GM18951 (cell line): ENCODE data around the gene OLIG2.

Source experiments
- POLR2A ChIP-seq: IDR thresholded peaks from 4 replicates; pipeline ENCODE4 v1.6.1; 2011; ENCODE audit warnings: mild to moderate bottlenecking; ENCODE audit not compliant: insufficient read length, insufficient read depth; ENCODE audit errors: extremely low read depth
- in situ Hi-C: fragments of 300-500 bp; cut with MboI; formaldehyde crosslinking; loops from one replicate; pipeline ENCODE4 v1.12.0; 2022; ENCODE audit warnings: low sequenced_read_pairs, mixed read lengths, inconsistent platforms; ENCODE audit not compliant: unreplicated experiment

The OLIG2 gene

DNA sequence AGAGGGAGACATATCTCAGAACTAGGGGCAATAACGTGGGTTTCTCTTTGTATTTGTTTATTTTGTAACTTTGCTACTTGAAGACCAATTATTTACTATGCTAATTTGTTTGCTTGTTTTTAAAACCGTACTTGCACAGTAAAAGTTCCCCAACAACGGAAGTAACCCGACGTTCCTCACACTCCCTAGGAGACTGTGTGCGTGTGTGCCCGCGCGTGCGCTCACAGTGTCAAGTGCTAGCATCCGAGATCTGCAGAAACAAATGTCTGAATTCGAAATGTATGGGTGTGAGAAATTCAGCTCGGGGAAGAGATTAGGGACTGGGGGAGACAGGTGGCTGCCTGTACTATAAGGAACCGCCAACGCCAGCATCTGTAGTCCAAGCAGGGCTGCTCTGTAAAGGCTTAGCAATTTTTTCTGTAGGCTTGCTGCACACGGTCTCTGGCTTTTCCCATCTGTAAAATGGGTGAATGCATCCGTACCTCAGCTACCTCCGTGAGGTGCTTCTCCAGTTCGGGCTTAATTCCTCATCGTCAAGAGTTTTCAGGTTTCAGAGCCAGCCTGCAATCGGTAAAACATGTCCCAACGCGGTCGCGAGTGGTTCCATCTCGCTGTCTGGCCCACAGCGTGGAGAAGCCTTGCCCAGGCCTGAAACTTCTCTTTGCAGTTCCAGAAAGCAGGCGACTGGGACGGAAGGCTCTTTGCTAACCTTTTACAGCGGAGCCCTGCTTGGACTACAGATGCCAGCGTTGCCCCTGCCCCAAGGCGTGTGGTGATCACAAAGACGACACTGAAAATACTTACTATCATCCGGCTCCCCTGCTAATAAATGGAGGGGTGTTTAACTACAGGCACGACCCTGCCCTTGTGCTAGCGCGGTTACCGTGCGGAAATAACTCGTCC lies 1.3 kb upstream of the OLIG2 start:
- TF ChIP-seq POLR2A: no peak
- in situ Hi-C loops: no loop called here

DNA sequence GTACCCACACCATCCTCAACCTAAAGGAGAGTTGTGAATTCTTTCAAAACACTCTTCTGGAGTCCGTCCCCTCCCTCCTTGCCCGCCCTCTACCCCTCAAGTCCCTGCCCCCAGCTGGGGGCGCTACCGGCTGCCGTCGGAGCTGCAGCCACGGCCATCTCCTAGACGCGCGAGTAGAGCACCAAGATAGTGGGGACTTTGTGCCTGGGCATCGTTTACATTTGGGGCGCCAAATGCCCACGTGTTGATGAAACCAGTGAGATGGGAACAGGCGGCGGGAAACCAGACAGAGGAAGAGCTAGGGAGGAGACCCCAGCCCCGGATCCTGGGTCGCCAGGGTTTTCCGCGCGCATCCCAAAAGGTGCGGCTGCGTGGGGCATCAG lies 638 bp upstream of the OLIG2 start:
- no peak for TF ChIP-seq POLR2A
- in situ Hi-C loops: no loop called here

DNA sequence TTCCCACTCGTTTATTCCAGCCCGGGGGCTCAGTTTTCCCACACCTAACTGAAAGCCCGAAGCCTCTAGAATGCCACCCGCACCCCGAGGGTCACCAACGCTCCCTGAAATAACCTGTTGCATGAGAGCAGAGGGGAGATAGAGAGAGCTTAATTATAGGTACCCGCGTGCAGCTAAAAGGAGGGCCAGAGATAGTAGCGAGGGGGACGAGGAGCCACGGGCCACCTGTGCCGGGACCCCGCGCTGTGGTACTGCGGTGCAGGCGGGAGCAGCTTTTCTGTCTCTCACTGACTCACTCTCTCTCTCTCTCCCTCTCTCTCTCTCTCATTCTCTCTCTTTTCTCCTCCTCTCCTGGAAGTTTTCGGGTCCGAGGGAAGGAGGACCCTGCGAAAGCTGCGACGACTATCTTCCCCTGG lies 716 bp downstream of the OLIG2 start:
- in situ Hi-C loops: no loop called here
- TF ChIP-seq POLR2A: no peak

DNA sequence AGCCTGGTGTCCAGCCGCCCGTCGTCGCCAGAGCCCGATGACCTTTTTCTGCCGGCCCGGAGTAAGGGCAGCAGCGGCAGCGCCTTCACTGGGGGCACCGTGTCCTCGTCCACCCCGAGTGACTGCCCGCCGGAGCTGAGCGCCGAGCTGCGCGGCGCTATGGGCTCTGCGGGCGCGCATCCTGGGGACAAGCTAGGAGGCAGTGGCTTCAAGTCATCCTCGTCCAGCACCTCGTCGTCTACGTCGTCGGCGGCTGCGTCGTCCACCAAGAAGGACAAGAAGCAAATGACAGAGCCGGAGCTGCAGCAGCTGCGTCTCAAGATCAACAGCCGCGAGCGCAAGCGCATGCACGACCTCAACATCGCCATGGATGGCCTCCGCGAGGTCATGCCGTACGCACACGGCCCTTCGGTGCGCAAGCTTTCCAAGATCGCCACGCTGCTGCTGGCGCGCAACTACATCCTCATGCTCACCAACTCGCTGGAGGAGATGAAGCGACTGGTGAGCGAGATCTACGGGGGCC lies 1.2 kb downstream of the OLIG2 start:
- in situ Hi-C loops: no loop called here
- no peak for TF ChIP-seq POLR2A

DNA sequence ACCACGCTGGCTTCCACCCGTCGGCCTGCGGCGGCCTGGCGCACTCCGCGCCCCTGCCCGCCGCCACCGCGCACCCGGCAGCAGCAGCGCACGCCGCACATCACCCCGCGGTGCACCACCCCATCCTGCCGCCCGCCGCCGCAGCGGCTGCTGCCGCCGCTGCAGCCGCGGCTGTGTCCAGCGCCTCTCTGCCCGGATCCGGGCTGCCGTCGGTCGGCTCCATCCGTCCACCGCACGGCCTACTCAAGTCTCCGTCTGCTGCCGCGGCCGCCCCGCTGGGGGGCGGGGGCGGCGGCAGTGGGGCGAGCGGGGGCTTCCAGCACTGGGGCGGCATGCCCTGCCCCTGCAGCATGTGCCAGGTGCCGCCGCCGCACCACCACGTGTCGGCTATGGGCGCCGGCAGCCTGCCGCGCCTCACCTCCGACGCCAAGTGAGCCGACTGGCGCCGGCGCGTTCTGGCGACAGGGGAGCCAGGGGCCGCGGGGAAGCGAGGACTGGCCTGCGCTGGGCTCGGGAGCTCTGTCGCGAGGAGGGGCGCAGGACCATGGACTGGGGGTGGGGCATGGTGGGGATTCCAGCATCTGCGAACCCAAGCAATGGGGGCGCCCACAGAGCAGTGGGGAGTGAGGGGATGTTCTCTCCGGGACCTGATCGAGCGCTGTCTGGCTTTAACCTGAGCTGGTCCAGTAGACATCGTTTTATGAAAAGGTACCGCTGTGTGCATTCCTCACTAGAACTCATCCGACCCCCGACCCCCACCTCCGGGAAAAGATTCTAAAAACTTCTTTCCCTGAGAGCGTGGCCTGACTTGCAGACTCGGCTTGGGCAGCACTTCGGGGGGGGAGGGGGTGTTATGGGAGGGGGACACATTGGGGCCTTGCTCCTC lies 1.9 kb downstream of the OLIG2 start:
- no peak for TF ChIP-seq POLR2A
- in situ Hi-C loops: no loop called here

DNA sequence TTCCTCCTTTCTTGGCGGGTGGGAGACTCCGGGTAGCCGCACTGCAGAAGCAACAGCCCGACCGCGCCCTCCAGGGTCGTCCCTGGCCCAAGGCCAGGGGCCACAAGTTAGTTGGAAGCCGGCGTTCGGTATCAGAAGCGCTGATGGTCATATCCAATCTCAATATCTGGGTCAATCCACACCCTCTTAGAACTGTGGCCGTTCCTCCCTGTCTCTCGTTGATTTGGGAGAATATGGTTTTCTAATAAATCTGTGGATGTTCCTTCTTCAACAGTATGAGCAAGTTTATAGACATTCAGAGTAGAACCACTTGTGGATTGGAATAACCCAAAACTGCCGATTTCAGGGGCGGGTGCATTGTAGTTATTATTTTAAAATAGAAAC lies 2.5 kb downstream of the OLIG2 start:
- in situ Hi-C loops: no loop called here
- no peak for TF ChIP-seq POLR2A

DNA sequence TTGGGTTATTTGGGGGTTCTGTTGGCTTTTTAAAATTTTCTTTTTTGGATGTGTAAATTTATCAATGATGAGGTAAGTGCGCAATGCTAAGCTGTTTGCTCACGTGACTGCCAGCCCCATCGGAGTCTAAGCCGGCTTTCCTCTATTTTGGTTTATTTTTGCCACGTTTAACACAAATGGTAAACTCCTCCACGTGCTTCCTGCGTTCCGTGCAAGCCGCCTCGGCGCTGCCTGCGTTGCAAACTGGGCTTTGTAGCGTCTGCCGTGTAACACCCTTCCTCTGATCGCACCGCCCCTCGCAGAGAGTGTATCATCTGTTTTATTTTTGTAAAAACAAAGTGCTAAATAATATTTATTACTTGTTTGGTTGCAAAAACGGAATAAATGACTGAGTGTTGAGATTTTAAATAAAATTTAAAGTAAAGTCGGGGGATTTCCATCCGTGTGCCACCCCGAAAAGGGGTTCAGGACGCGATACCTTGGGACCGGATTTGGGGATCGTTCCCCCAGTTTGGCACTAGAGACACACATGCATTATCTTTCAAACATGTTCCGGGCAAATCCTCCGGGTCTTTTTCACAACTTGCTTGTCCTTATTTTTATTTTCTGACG lies 3.1 kb downstream of the OLIG2 start:
- in situ Hi-C loops: no loop called here
- TF ChIP-seq POLR2A: no peak

DNA sequence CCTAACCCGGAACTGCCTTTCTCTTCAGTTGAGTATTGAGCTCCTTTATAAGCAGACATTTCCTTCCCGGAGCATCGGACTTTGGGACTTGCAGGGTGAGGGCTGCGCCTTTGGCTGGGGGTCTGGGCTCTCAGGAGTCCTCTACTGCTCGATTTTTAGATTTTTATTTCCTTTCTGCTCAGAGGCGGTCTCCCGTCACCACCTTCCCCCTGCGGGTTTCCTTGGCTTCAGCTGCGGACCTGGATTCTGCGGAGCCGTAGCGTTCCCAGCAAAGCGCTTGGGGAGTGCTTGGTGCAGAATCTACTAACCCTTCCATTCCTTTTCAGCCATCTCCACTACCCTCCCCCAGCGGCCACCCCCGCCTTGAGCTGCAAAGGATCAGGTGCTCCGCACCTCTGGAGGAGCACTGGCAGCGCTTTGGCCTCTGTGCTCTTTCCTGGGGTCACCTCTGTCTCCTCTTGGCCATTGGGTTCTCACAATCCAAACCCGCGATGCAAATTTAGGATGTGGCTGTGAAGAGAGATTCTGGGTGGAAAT lies 3.7 kb downstream of the OLIG2 start:
- TF ChIP-seq POLR2A: no peak
- in situ Hi-C loops: no loop called here

DNA sequence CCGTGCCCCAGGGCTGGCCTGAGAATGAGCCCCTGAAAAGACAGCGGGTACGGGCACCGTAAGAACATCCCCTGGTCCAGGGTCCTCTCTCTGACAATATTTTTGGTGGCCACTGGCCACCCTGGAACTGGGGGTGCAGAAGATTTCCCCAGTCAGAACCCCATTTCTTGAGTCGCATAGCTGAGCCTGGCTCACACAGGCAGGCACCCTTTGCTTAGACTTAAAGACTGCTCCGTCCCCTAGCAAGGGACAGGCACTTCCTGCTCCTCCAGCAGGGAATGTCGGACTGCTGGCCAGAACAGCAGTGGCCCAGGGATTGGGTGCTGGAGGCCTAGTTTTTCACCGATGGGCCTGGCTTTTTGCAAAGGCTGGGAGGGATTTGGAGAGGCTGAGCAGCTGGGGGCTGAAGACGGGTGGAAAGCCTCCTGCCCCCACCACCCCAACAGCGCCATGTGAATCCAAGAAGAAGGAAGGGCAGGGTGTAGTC lies 4.3 kb downstream of the OLIG2 start:
- no peak for TF ChIP-seq POLR2A
- in situ Hi-C loops: no loop called here

DNA sequence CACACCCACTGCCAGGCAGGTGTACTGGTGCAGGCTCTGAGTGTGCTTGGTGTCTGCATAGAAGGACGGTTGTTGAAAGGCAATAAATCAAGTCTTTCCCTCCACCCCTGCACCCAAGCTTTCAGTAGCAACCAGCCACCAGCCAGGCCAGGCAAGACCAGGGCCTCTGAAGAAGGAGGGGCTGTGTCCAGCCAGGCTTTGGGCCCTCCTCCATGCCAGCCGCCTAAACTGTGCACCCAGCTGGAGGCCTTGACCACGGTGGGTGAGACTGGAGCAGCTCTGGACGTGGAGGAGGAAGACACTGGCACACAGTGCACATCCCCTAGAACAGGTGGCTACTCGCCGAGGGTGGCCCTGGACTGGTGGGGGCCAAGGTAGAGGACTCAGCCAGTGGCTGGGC lies 4.9 kb downstream of the OLIG2 start:
- no peak for TF ChIP-seq POLR2A
- in situ Hi-C loops: no loop called here

DNA sequence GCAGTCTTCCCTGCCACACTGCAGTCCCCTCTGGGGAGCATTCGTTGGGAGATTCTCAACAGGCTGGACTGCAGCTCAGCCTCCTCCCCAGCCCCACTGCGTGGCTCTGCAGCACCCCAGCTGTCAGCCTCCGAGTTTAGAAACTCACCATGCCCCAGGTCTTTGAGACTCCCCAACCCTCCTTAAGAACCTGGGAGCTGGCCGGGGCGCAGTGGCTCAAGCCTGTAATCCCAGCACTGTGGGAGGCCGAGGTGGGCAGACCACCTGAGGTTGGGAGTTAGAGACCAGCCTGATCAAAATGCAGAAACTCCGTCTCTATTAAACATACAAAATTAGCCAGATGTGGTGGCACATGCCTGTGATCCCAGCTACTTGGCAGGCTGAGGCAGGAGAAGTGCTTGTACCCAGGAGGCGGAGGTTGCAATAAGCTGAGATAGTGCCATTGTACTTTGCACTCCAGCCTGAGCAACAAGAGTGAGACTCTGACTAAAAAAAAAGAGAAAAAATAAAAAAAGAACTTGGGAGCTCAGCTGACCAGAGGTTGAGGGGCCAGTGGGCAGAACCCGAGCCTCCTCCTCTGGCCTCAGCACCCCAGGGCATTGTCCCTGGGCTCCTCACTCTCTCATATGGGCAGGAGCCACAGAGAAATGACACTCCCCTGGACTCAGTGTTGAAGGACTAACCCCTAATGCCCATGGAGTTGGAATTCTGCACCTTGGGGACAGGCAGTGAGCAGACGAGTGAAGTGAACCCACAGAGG lies 5.6 kb downstream of the OLIG2 start:
- no peak for TF ChIP-seq POLR2A
- in situ Hi-C loops: no loop called here

DNA sequence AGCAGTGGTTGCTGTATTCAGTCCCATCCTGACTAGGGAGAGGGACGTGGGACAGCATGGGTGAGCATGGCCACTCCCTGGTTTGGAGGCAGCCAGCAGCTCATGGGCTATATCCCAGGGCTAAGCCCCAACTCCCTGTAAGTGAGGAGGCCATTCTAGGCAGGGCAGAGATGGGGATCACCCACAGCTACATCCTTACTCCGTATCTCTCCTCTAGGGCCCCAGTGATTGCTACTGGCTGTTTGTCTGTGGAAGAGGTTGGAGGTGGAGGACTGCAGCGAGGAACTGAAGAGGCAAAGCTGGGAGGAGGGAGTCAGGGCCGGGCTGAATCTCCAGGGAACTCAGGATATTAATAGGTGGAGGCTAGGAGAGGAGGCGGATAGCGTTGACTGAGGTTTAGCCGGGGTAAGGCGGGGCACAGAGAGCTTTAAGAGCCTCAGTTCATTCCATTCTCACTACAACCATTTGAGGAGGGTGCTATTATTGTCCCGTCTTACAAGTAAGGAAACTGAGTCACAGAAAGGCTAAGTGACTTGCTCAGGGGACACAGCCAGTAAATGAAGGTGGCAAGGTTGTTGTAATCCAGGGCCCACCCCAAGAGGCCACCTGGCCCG lies 6.8 kb downstream of the OLIG2 start:
- in situ Hi-C loops: no loop called here
- TF ChIP-seq POLR2A: no peak
